Neuronal stem cell (in vitro differentiated cells): ENCODE data around the gene ADGRL3.
A peak's percentile ranks its signal among the peaks of the same experiment; 100 is the strongest.

Experiments
- DNase-seq: peaks from one replicate; pipeline ENCODE4 v3.0.0-alpha.2; 2013; ENCODE audit warnings: low spot score
- H2AFZ ChIP-seq: one replicate; pipeline ENCODE4 v1.6.1; 2013; ENCODE audit warnings: mild to moderate bottlenecking, low read length, inconsistent platforms
- H2AK5ac ChIP-seq: 2 replicates; pipeline ENCODE4 v1.6.1; 2013; ENCODE audit warnings: low read depth, mild to moderate bottlenecking, inconsistent platforms, low read length, moderate library complexity, mixed read lengths
- H2BK120ac ChIP-seq: 2 replicates; pipeline ENCODE4 v1.6.1; 2013; ENCODE audit warnings: low read depth, mild to moderate bottlenecking, inconsistent platforms, low read length, moderate library complexity, mixed read lengths
- H2BK12ac ChIP-seq: one replicate; pipeline ENCODE4 v1.6.1; 2013; ENCODE audit warnings: low read length, inconsistent platforms
- H2BK15ac ChIP-seq: 2 replicates; pipeline ENCODE4 v1.6.1; 2013; ENCODE audit warnings: mild to moderate bottlenecking, low read length, inconsistent platforms, mixed read lengths
- H2BK5ac ChIP-seq: one replicate; pipeline ENCODE4 v1.6.1; 2013; ENCODE audit warnings: inconsistent platforms, mild to moderate bottlenecking, low read length, moderate library complexity
- H3K14ac ChIP-seq: one replicate; pipeline ENCODE4 v1.6.1; 2013; ENCODE audit warnings: low read length, inconsistent platforms
- H3K18ac ChIP-seq: 2 replicates; pipeline ENCODE4 v1.6.1; 2013; ENCODE audit warnings: low read length, inconsistent platforms
- H3K23ac ChIP-seq: 2 replicates; pipeline ENCODE4 v1.6.1; 2013; ENCODE audit warnings: low read depth, mild to moderate bottlenecking, mixed read lengths, low read length, inconsistent platforms; ENCODE audit not compliant: poor library complexity
- H3K27ac ChIP-seq: replicated peaks from 3 replicates; pipeline ENCODE4 v1.5.1; 2013; ENCODE audit warnings: low read length, inconsistent platforms
- H3K27me3 ChIP-seq, 3 experiments: 2 replicates each; pipeline ENCODE4 v1.6.1; 2013; ENCODE audit warnings: low read length in 3 of 3, mild to moderate bottlenecking in 2 of 3, inconsistent platforms in 1 of 3, low read depth in 1 of 3, mixed read lengths in 1 of 3, moderate library complexity in 1 of 3; ENCODE audit not compliant: control insufficient read depth in 3 of 3, insufficient read depth in 3 of 3
- H3K36me3 ChIP-seq, 2 donors: replicated peaks in 1 of 2; 2 replicates each; pipeline ENCODE4 v1.6.1; 2013; ENCODE audit warnings: low read length in 2 of 2; ENCODE audit not compliant: control insufficient read depth in 2 of 2, insufficient read depth in 2 of 2
- H3K4ac ChIP-seq: 2 replicates; pipeline ENCODE4 v1.6.1; 2013; ENCODE audit warnings: inconsistent platforms, mild to moderate bottlenecking, low read length, moderate library complexity
- H3K4me1 ChIP-seq, 2 donors: 1 replicate in 1 of 2; 2 replicates in 1 of 2; pipeline ENCODE4 v1.6.1; 2013; ENCODE audit warnings: low read length in 2 of 2, low read depth in 1 of 2; ENCODE audit not compliant: control insufficient read depth in 2 of 2, insufficient read depth in 1 of 2
- H3K4me2 ChIP-seq: one replicate; pipeline ENCODE4 v1.6.1; 2013; ENCODE audit warnings: mild to moderate bottlenecking, low read length, inconsistent platforms; ENCODE audit not compliant: insufficient read depth, poor library complexity, severe bottlenecking
- H3K4me3 ChIP-seq, 2 donors: 2 replicates each; pipeline ENCODE4 v1.5.1; 2013; ENCODE audit warnings: low read length in 2 of 2, mild to moderate bottlenecking in 2 of 2, inconsistent platforms in 1 of 2, moderate library complexity in 1 of 2
- H3K79me1 ChIP-seq: one replicate; pipeline ENCODE4 v1.6.1; 2013; ENCODE audit warnings: low read depth, mild to moderate bottlenecking, inconsistent platforms, low read length, moderate library complexity
- H3K9ac ChIP-seq: one replicate; pipeline ENCODE4 v1.6.1; 2013; ENCODE audit warnings: mild to moderate bottlenecking, low read depth, low read length, inconsistent platforms; ENCODE audit not compliant: poor library complexity
- H3K9me3 ChIP-seq, 2 donors: replicated peaks in 1 of 2; 2 replicates each; pipeline versions ENCODE3 to v1.6.1; 2013; ENCODE audit warnings: low read length in 2 of 2, mild to moderate bottlenecking in 2 of 2, inconsistent platforms in 1 of 2, low read depth in 1 of 2, mixed read lengths in 1 of 2, moderate library complexity in 1 of 2; ENCODE audit not compliant: control insufficient read depth in 2 of 2, insufficient read depth in 1 of 2
- H4K8ac ChIP-seq: one replicate; pipeline ENCODE4 v1.6.1; 2013; ENCODE audit warnings: low read depth, mild to moderate bottlenecking, inconsistent platforms, low read length, moderate library complexity
- H4K91ac ChIP-seq: one replicate; pipeline ENCODE4 v1.6.1; 2013; ENCODE audit warnings: low read length, low read depth, mild to moderate bottlenecking, inconsistent platforms; ENCODE audit not compliant: poor library complexity
- WGBS, 2 donors: extraction: QIAGEN DNeasy Blood & Tissue Kit; methylation state at CpG; one replicate each; pipeline ENCODE4 v1.1.7; 2013; ENCODE audit warnings: missing lambda C conversion rate in 2 of 2, mixed read lengths in 1 of 2; ENCODE audit not compliant: insufficient read length in 2 of 2, insufficient replicate concordance in 1 of 2; ENCODE audit errors: extremely low coverage in 2 of 2; 5-methylcytosine and 5-hydroxymethylcytosine counted together

The ADGRL3 gene

GRCh38 chr4:61938250-61938846 is 738.2 kb downstream of the ADGRL3 start:
- Histone ChIP-seq H3K18ac (no peak overlapping the region), H2AK5ac (no peak overlapping the region), H3K4me3 (no peak overlapping the region), H2BK120ac (no peak overlapping the region), H3K4me2 (no peak overlapping the region), H3K23ac (no peak overlapping the region), H2BK15ac (no peak overlapping the region), H3K79me1 (no peaks in the 10 kb centered on the region), H3K36me3 (peaks cover 5 to 26% of the 10 kb centered on the region in 2 donors), H3K4ac (no peak overlapping the region), H2BK5ac (no peak overlapping the region), H4K8ac (no peak overlapping the region), H2BK12ac (no peak overlapping the region), H3K9ac (no peak overlapping the region), H3K9me3 (peaks cover 0 to 5% of the 10 kb centered on the region in 2 donors), H3K14ac (no peak overlapping the region), H3K27ac (no peak overlapping the region), H2AFZ (no peak overlapping the region), H4K91ac (no peak overlapping the region), H3K27me3 (no peaks in the 10 kb centered on the region), H3K4me1 (peaks cover 0 to 2% of the 10 kb centered on the region in 2 donors)
- WGBS, 2 donors: no CpG with 5 or more reads among the region's 5 CpGs
- no peak for DNase-seq

- H2AK5ac ChIP-seq: no peak overlapping the region
- peaks cover 0 to 5% of the 10 kb centered on the region in 2 donors for H3K4me1 ChIP-seq
- no peak overlapping the region for H3K9ac ChIP-seq
- WGBS, 2 donors: no CpG with 5 or more reads among the region's 2 CpGs
- H3K27ac ChIP-seq: no peak overlapping the region
- H2BK5ac ChIP-seq: no peak overlapping the region
- no peak overlapping the region for H3K4ac ChIP-seq
- H4K91ac ChIP-seq: no peak overlapping the region
- H3K79me1 ChIP-seq: no peaks in the 10 kb centered on the region
- H2AFZ ChIP-seq: peak overlapping the region; percentile 58
- H2BK120ac ChIP-seq: no peak overlapping the region
- no peak overlapping the region for H3K4me2 ChIP-seq
- H3K9me3 ChIP-seq: peaks cover 0 to 3% of the 10 kb centered on the region in 2 donors
- peaks cover 4 to 6% of the 10 kb centered on the region in 2 donors for H3K36me3 ChIP-seq
- no peak overlapping the region for H3K18ac ChIP-seq
- no peak overlapping the region for H3K4me3 ChIP-seq
- H4K8ac ChIP-seq: no peak overlapping the region
- no peak overlapping the region for H3K14ac ChIP-seq
- H3K23ac ChIP-seq: no peak overlapping the region
- H3K27me3 ChIP-seq: no peaks in the 10 kb centered on the region
- H2BK15ac ChIP-seq: no peak overlapping the region
- DNase-seq: no peak
- H2BK12ac ChIP-seq: no peak overlapping the region
Observed at GRCh38 chr4:61950625-61951024, 750.5 kb downstream of the ADGRL3 start.

GRCh38 chr4:61953386-61953785 is 753.3 kb downstream of the ADGRL3 start:
- no peak overlapping the region for H4K8ac ChIP-seq
- no peak overlapping the region for H2AK5ac ChIP-seq
- H3K23ac ChIP-seq: no peak overlapping the region
- H3K27me3 ChIP-seq: no peaks in the 10 kb centered on the region
- no peak overlapping the region for H2BK12ac ChIP-seq
- H3K9ac ChIP-seq: no peak overlapping the region
- no peak overlapping the region for H3K4me3 ChIP-seq
- no peak overlapping the region for H3K18ac ChIP-seq
- no peak overlapping the region for H3K4ac ChIP-seq
- no peaks in the 10 kb centered on the region for H3K79me1 ChIP-seq
- H2BK120ac ChIP-seq: no peak overlapping the region
- no peak overlapping the region for H2AFZ ChIP-seq
- H3K9me3 ChIP-seq: peaks cover 0 to 3% of the 10 kb centered on the region in 2 donors
- peaks cover 0 to 4% of the 10 kb centered on the region in 2 donors for H3K36me3 ChIP-seq
- H2BK15ac ChIP-seq: no peak overlapping the region
- no peak overlapping the region for H2BK5ac ChIP-seq
- H3K4me2 ChIP-seq: no peak overlapping the region
- no peak overlapping the region for H3K27ac ChIP-seq
- H3K14ac ChIP-seq: no peak overlapping the region
- peaks cover 0 to 5% of the 10 kb centered on the region in 2 donors for H3K4me1 ChIP-seq
- no peak for DNase-seq
- no peak overlapping the region for H4K91ac ChIP-seq

- H2BK120ac ChIP-seq: no peak overlapping the region
- H2BK12ac ChIP-seq: no peak overlapping the region
- H3K18ac ChIP-seq: no peak overlapping the region
- H3K4me1 ChIP-seq: peaks cover 0 to 2% of the 10 kb centered on the region in 2 donors
- H3K4me2 ChIP-seq: no peak overlapping the region
- H2BK5ac ChIP-seq: no peak overlapping the region
- H3K9ac ChIP-seq: no peak overlapping the region
- no peak overlapping the region for H3K23ac ChIP-seq
- peaks cover 0 to 2% of the 10 kb centered on the region in 2 donors for H3K9me3 ChIP-seq
- H3K4ac ChIP-seq: no peak overlapping the region
- H4K91ac ChIP-seq: no peak overlapping the region
- WGBS, 2 donors: no CpG with 5 or more reads among the region's 1 CpG
- H3K27ac ChIP-seq: no peak overlapping the region
- no peak for DNase-seq
- H3K79me1 ChIP-seq: no peaks in the 10 kb centered on the region
- peaks cover 2 to 3% of the 10 kb centered on the region in 2 donors for H3K36me3 ChIP-seq
- H2AK5ac ChIP-seq: no peak overlapping the region
- no peaks in the 10 kb centered on the region for H3K27me3 ChIP-seq
- no peak overlapping the region for H2BK15ac ChIP-seq
- H4K8ac ChIP-seq: no peak overlapping the region
- no peak overlapping the region for H3K14ac ChIP-seq
- H2AFZ ChIP-seq: no peak overlapping the region
- no peak overlapping the region for H3K4me3 ChIP-seq
Observed at GRCh38 chr4:61958591-61958990, 758.5 kb downstream of the ADGRL3 start.
